T1000 (cell line): ENCODE data around the gene ZC3H10.
A peak's percentile ranks its signal among the peaks of the same experiment; 100 is the strongest.
"Not testable (repeated sequence)": the region's sequence is repeated elsewhere in the genome, so short reads cannot be mapped to it uniquely, and the experiment has no call there.

Source experiments
- DNase-seq: peaks from one replicate; lab custom pipeline; 2025; ENCODE audit warnings: mixed read lengths; lab: John Stamatoyannopoulos, UW

ZC3H10 gene

GRCh38 chr12:56102683-56103065 lies 15.4 kb upstream of the ZC3H10 start:
- no peak for DNase-seq

GRCh38 chr12:56103066-56103711 lies 14.9 kb upstream of the ZC3H10 start:
- no peak for DNase-seq

- DNase-seq = no peak
Observed at GRCh38 chr12:56103823-56104108, 14.3 kb upstream of the ZC3H10 start.

GRCh38 chr12:56104109-56104814 lies 13.8 kb upstream of the ZC3H10 start, which contains the start of gene PA2G4:
TSS of gene PA2G4 (plus strand) at chr12:56104559. CDS start at chr12:56104738, 179 bp downstream.
- peak; percentile 99 for DNase-seq

DNA sequence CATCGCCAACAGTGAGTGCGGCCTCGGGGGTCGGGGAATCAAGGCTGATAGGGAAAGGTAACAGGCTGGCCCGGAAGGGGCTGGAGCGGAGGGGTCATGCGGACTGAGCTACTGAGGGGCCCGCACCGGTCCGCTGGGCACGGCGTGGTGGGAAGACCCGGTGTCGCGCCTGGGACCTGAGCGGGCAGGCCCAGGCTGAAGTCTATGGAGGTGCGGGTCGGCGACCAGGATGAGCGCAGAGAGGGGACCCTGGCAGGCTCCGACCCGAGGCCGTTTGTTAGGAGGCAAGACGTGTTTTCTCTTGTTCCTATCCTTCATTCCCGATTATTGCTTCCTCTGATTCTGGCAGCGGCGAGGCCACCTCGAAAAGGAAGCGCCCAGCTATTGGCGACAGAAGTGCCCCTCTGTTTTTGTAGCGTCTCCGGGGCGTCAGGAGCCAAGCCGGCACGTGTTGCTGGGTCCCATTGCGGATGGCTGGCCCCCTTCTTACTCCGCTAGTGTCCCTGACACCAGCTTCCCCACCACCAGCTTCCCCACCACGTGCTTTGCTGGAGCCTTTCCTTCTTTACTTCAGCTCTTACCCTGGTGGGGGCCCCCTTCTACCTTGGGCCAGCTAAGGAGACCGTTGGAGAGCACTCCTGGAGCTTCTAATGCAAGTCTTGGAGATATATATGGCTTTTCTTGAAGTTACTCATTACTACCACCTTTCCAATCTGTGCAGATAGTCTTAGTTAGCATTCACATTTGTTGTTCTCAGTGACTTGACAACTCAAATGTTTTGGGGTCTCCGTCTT lies 13.1 kb upstream of the ZC3H10 start:
- DNase-seq = no peak

- no peak for DNase-seq
Observed at GRCh38 chr12:56105609-56105902, 12.5 kb upstream of the ZC3H10 start.

GRCh38 chr12:56107242-56107641 lies 10.8 kb upstream of the ZC3H10 start:
- DNase-seq = no peak

DNA sequence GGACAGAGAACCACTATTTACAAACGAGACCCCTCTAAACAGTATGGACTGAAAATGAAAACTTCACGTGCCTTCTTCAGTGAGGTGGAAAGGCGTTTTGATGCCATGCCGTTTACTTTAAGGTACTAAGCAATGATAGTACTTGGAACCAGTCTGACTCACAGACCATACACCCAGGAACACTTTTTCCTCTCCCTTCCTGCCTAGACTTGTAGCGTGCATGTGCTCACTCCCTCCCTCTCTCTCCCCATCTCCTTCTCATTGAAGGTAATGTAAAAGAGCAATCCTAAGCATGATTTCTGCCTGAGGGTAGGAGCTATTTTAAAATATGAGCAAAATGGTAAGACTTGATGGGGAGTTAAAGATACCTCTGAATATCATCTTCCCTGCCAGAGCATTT lies 7.5 kb upstream of the ZC3H10 start:
- no peak for DNase-seq

- DNase-seq = no peak
Observed at GRCh38 chr12:56114084-56114483, 4.0 kb upstream of the ZC3H10 start.

DNA sequence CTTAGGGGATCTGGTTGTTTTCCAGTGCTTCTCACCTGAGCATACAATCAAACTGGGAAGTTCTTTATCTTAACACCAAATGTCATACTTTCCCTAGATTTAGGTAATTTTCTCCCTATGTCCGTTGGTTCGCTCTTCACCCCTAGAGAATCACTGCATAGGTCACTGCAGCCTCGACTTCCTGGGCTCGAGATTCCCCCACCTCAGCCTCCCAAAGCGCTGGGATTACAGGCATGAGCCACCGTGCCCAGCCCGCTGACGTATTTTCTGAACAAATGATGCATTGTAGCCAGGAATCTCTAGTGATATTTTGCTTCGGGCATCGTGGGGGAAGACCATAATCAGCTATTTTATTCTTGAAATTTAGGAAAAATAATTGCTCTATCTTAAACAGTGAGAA lies 2.7 kb upstream of the ZC3H10 start:
- no peak for DNase-seq

DNA sequence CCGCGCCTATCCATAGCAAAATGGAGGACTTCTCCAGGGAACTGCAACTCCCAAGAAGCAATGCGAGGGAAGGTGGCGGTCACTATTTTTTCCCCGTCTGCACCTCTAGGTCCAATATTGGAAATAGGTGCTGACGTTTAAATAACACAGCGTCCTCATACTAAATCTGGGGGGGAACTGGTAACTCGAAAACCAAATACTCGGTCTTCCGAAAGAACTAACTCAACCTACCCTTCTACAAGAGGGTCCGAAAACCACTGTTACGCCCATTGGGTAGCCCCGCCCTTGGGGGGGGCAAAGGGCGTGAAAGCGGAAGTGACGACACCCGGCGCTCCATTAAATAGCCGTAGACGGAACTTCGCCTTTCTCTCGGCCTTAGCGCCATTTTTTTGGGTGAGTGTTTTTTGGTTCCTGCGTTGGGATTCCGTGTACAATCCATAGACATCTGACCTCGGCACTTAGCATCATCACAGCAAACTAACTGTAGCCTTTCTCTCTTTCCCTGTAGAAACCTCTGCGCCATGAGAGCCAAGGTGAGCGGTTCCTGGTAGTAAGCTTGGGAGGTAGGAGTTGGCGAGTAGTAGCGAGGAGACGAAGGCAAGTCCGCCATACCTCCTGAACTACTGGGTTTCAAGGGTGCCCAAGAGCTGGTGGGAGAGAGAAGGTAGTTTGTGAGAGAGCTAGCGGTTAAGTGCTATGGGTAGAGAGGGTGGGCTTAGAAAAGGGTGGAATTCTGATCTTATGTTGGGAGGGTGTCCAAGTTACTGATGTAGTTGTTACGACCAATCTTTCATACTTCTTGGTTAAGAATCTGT lies 1.6 kb upstream of the ZC3H10 start, which contains the start of gene RPL41:
RPL41 (plus strand) TSS at position 367 of the 815 bp plus-strand sequence.
- DNase-seq = peak; percentile 90

- not testable (repeated sequence) for DNase-seq
Observed at GRCh38 chr12:56117082-56117706, 872 bp upstream of the ZC3H10 start.

DNA sequence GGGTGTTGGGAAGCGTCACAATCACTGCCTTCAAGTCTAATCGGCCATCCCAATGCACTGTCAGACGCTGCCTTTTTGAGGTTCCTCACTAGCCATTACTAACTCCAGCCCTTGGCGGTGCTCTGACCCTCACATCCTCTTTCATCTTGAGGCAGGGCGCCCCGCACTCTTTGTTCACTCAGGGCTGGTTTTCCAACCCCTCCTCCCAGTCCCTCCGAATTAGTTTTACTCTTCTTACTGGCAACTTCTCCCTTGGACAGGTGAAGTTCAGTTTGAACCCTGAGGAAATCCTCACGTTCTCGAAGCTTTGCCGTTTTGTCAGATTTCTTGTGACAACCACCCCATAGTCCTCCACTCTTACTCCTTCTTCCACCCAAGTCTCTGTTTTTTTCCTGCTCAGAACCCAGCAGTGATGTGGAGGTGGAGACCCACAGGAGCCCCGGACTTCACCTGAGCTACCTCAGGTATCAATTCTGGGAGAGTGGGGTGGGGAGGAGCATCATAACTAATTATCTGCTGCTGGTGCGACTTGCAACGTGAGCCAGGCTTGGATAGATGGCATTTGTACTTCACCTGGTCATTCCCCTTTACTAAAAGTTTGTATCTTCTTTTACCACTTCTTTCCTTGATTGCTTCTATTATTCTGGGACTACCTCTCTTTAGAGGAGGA lies 757 bp downstream of the ZC3H10 start:
- no peak for DNase-seq

GRCh38 chr12:56119361-56119796 lies 1.3 kb downstream of the ZC3H10 start:
- peak; percentile 63 for DNase-seq

DNA sequence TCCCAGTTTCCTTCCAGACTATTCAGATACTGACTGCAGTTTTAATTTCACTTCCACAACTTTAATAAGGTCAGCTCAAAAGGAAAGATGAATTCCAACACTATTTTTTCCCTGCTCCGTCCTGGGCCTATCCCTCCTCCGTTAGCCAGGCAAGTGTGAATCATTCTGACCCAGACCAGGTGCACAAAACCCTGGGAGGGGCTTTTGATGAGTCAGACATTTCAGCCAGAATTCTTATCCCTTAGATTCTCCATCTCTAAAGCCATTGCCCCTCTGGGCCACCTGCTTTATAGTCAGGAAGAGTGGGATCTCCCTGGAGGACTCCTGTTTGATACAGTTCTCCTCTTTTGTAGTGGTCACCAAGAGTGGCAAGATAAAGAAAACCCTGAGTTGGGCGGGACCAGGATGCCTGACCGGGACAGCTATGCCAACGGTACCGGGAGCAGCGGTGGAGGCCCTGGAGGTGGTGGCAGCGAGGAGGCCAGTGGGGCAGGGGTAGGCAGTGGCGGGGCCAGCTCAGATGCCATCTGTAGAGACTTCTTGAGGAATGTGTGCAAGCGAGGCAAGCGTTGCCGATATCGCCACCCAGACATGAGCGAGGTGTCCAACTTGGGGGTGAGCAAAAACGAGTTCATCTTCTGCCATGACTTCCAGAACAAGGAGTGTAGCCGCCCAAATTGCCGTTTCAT lies 2.2 kb downstream of the ZC3H10 start:
- DNase-seq = no peak

- no peak for DNase-seq
Observed at GRCh38 chr12:56121204-56121870, 3.3 kb downstream of the ZC3H10 start.

DNA sequence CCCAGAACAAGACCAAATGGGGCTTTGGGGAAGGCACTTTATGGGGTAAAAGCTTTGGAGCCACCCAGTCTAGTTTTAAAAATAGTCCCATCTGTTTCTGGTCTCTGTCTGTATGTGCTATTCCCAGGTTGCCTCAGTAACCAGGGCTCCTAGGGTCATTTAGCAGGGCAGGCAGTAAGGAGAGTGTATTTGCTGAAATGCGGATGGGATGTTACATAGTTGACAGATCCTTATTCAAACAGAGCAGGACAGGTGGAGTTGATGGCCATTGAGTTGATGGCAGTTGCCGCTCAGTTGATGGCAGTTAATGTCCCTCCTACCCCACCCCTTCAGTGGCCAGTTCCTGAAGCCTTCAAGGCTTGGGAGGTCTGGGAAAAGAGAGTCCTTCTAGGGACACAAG lies 4.6 kb downstream of the ZC3H10 start:
- no peak for DNase-seq

DNA sequence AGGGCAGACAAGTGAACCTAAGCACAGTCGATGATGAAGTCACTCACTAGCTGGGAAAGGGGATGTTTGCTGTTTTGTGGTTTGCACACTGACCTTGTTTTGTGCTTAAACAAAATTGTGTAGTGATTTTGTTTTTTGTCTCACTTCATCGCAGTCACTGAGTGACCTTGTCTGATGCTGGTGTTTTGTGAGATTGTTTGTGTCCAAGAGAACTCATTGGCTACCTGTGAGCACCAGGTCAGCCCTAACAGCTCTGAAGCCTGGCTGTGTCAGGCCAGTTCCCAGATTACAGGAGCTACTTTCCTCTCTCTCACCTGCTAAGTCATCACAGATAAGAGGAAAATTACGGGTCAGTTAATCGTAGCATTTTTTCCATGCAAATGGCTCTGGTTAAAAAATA lies 6.1 kb downstream of the ZC3H10 start:
- DNase-seq = no peak

DNA sequence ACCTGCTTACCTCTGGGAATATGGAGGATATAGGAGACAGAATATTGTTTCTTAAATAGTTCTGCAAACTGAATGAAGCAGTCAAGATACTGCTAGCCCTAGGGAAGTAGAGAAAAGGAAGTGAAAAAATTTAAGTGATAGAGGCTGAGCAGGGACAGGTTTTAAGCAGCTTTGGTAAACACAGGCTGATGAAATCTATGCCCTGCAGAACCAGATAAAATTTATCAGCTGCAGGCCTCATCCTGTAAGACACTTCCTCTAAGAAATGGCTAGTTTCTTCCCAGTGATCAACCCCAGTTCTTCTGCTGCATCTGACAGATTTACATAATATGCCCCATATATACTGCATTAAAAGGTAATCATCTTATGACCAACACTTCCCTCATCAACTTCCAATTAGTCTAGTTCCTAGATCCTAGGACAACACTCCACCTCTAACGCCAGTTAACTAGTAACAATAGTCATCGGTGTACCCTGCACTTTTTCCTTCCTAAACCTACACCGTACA lies 8.7 kb downstream of the ZC3H10 start:
- no peak for DNase-seq

- no peak for DNase-seq
Observed at GRCh38 chr12:56127485-56127887, 9.4 kb downstream of the ZC3H10 start.
